GM21825 (cell line): Measurements from ENCODE around the gene RDX.
"Not testable (repeated sequence)": the region's sequence is repeated elsewhere in the genome, so short reads cannot be mapped to it uniquely, and the experiment has no call there.

Experiments used
- ATAC-seq: cut with Tn5 transposase; IDR thresholded peaks from one replicate; pipeline ENCODE4 v1.9.1; 2021; ENCODE audit warnings: mild to moderate bottlenecking, moderate library complexity; ENCODE audit not compliant: unreplicated experiment

The RDX gene

GRCh38 chr11:110305169-110306018, 9.0 kb upstream of the RDX start:
- ATAC-seq: no peak

- ATAC-seq: no peak
Measured at GRCh38 chr11:110303414-110303826, 7.0 kb upstream of the RDX start.

GRCh38 chr11:110301577-110301976, 5.2 kb upstream of the RDX start:
- ATAC-seq: no peak

- ATAC-seq: no peak
Measured at GRCh38 chr11:110301032-110301431, 4.6 kb upstream of the RDX start.

- no peak for ATAC-seq
Measured at GRCh38 chr11:110299006-110299785, 2.8 kb upstream of the RDX start.

- no peak for ATAC-seq
Measured at GRCh38 chr11:110298301-110298765, 1.9 kb upstream of the RDX start.

- ATAC-seq: no peak
Measured at GRCh38 chr11:110297726-110298300, 1.4 kb upstream of the RDX start.

GRCh38 chr11:110297076-110297725, 787 bp upstream of the RDX start:
- no peak for ATAC-seq

GRCh38 chr11:110295531-110296225, 736 bp downstream of the RDX start:
- ATAC-seq: peak; percentile 56

- ATAC-seq: no peak
Measured at GRCh38 chr11:110295086-110295485, 1.3 kb downstream of the RDX start.

- no peak for ATAC-seq
Measured at GRCh38 chr11:110294509-110294908, 1.9 kb downstream of the RDX start.

GRCh38 chr11:110293389-110293788, 3.0 kb downstream of the RDX start:
- no peak for ATAC-seq

- not testable (repeated sequence) for ATAC-seq
Measured at GRCh38 chr11:110292146-110292545, 4.3 kb downstream of the RDX start.

- ATAC-seq: no peak
Measured at GRCh38 chr11:110290591-110291334, 5.7 kb downstream of the RDX start.

GRCh38 chr11:110289472-110289871, 6.9 kb downstream of the RDX start:
- no peak for ATAC-seq

GRCh38 chr11:110287537-110287936, 8.9 kb downstream of the RDX start:
- no peak for ATAC-seq

- no peak for ATAC-seq
Measured at GRCh38 chr11:110286298-110287040, 9.9 kb downstream of the RDX start.

GRCh38 chr11:110283862-110284261, 12.6 kb downstream of the RDX start:
- no peak for ATAC-seq

GRCh38 chr11:110280595-110280994, 15.8 kb downstream of the RDX start:
- not testable (repeated sequence) for ATAC-seq
